Activated CD8-positive, alpha-beta memory T cell treated with anti-CD3 and anti-CD28 coated beads, Interleukin-2, amount 50 U/mL, for 1 hour (primary cell): ENCODE results near the gene SULT1A3.
"Not testable (repeated sequence)": the region's sequence is repeated elsewhere in the genome, so short reads cannot be mapped to it uniquely, and the experiment has no call there.

ENCODE experiments used
- DNase-seq: peaks from one replicate; pipeline ENCODE4 v3.0.0-alpha.2; 2020; ENCODE audit errors: extremely low read depth

Gene SULT1A3

GRCh38 chr16:30186782-30187555 lies 12.1 kb upstream of the SULT1A3 start:
- peak; percentile 72 for DNase-seq

- DNase-seq, result no peak
Measured at GRCh38 chr16:30187556-30187865, 11.5 kb upstream of the SULT1A3 start.

GRCh38 chr16:30187971-30188561 lies 11.0 kb upstream of the SULT1A3 start:
- no peak for DNase-seq

DNA sequence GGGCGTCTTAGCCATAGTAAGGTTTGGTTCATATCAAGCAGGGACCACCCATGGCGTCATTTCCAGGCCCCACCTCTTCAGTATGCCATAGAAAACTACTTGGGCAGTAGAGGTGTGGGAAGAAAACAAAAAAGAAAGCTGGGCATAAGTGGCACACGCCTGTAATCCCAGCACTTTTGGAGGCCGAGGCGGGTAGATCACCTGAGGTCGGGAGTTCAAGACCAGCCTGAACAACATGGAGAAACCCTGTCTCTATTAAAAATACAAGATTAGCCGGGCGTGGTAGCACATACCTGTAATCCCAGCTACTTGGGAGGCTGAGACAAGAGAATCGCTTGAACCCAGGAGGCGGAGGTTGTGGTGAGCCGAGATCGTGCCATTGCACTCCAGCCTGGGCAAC lies 7.9 kb upstream of the SULT1A3 start:
- DNase-seq, result not testable (repeated sequence)

GRCh38 chr16:30193098-30193497 lies 6.0 kb upstream of the SULT1A3 start:
- not testable (repeated sequence) for DNase-seq

DNA sequence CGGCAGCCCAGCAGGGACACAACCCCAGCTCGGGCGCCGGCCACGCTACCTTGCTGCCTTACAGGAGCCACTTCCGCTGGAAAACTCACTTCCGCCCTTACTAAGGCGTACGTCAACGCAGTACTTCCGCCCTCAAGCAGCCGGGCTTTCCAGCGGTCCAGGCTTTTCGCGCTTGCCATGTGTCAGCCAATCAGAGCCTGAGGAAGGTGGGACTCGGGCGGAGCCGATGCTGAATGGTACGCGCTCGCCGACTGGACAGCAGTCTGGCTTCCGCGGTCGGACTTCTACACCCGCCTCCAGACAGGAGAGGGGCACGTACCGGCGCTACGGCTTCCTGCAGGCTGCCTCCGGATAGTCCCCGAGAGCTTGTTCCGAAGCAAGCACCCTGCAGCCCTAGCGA lies 5.4 kb upstream of the SULT1A3 start, which contains the start of the genes BOLA2B and SLX1A:
Gene BOLA2B, minus strand, starts transcription at position 52 of the 400 bp plus-strand sequence. CDS start 71 bp downstream, outside the sequence.
Gene SLX1A, plus strand, starts transcription at position 261 of the 400 bp plus-strand sequence. CDS start 210 bp downstream, outside the sequence.
- DNase-seq, result not testable (repeated sequence)

DNA sequence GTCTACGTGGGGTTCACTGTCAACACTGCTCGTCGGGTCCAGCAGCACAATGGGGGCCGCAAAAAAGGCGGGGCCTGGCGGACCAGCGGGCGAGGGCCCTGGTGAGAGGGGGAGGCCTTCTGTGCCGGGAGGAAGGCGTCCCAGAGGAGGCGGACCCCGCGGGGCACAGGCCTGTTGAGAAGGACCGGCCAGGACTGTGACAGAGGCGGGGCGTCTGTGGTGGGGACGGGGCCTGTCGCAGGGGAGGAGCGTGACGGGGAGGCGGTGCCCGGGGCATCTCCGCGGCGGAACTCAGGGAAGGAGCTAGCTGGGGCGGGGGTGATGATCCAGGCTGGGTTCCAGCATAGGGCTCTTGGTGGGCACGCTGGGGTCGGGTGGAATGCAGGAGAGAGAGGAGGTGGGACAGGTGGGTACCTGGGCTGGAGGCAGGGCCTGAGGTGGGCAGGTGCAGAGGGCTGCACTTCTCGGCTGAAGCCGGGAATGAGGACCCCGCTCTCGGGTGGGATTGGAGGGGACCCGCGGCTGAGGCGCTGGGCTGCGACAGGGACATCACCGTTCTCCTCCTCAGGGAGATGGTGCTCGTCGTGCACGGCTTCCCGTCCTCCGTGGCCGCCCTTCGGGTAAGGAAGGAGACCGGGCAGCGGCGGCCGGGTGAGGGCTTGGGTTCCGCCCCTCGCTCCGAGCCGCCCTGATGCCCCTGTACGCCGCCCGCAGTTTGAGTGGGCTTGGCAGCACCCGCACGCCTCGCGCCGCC lies 4.7 kb upstream of the SULT1A3 start:
- DNase-seq, result not testable (repeated sequence)

DNA sequence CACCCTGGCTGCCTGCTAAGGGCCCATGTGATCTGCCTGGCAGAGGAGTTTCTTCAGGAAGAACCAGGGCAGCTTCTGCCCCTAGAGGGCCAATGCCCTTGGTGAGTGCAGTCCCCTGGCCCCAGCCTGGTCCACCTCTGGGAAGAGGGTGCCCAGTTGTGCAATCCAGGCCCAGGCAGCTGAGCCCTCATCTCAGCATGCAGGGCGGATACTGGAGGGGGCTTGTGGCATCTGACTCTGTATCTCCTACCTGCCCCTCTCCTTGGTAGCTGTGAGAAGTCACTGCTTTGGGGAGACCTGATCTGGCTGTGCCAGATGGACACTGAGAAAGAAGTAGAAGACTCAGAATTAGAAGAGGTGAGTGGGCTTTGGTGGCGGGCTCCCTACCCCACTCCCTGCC lies 2.1 kb upstream of the SULT1A3 start:
- not testable (repeated sequence) for DNase-seq

DNA sequence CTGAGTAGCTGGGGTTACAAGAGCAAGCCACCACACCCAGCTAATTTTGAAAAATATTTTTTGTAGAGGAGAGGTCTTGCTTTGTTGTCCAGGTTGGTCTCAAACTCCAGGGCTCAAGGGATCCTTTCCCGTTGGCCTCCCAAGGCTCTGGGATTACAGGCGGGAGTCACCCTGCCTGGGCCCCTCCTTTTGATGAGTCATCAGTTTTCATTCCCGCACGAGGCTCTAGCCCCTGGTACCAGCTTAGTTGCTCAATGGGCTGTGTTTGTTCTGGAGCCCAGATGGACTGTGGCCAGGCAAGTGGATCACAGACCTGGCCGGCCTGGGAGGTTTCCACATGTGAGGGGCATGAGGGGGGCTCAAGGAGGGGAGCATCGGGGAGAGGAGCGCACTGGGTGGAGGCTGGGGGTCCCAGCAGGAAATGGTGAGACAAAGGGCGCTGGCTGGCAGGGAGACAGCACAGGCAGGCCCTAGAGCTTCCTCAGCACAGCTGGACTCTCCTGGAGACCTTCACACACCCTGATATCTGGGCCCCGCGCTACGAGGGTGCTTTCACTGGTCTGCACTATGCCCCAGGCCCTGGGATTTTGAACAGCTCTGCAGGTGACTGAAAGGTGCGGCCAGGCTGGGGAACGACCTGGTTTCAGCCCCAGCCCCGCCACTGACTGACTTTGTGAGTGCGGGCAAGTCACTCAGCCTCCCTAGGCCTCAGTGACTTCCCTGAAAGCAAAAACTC lies 721 bp downstream of the SULT1A3 start:
- DNase-seq, result not testable (repeated sequence)

- not testable (repeated sequence) for DNase-seq
Measured at GRCh38 chr16:30205541-30206236, 6.6 kb downstream of the SULT1A3 start.

GRCh38 chr16:30206252-30206651 lies 7.2 kb downstream of the SULT1A3 start:
- not testable (repeated sequence) for DNase-seq

GRCh38 chr16:30207063-30207704 lies 8.1 kb downstream of the SULT1A3 start:
- not testable (repeated sequence) for DNase-seq

GRCh38 chr16:30209032-30209431 lies 10.0 kb downstream of the SULT1A3 start:
- DNase-seq, result not testable (repeated sequence)

GRCh38 chr16:30211414-30211813 lies 12.4 kb downstream of the SULT1A3 start:
- not testable (repeated sequence) for DNase-seq

DNA sequence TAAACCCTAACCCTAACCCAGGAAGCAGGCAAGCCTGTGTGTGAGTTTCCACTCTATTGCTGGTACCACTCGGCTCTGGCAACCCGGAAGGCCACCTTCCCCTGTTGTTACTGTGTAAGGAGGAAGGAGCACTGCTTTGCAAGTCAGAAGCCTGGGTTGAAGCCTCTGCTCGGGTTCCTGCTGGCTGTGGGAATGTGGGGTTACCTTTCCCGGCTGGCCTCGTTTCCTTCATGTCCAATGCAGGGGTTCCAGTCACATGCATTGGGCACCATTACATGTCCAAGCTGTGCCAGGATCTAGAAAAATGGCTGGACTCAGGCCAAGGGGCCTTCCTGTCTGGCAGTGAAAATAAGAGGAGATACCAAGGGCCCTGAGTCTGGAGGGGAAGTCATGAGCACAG lies 18.0 kb downstream of the SULT1A3 start:
- DNase-seq, result not testable (repeated sequence)

GRCh38 chr16:30248379-30248778 lies 49.3 kb downstream of the SULT1A3 start, which contains the start of gene NPIPB13:
NPIPB13 (minus strand) TSS chr16:30248479; CDS start chr16:30245573, 2,906 bp downstream.
- not testable (repeated sequence) for DNase-seq
